WI38 (cell line): ENCODE data around the gene RBFOX2.

Source experiments
- H3K4me3 ChIP-seq: 2 replicates; pipeline ENCODE4 v1.5.1; 2011; ENCODE audit warnings: low read depth, mild to moderate bottlenecking, control low read depth, low read length
- CTCF ChIP-seq: IDR thresholded peaks from 2 replicates; pipeline ENCODE4 v1.5.1; 2012; ENCODE audit warnings: low read depth, mild to moderate bottlenecking, control low read depth, low read length

The RBFOX2 gene

GRCh38 chr22:35930933-35931332, 97.7 kb downstream of the RBFOX2 start:
- TF ChIP-seq CTCF: peak; percentile 50; the same call in 1 of the 2 replicates
- H3K4me3 ChIP-seq: no peak overlapping the region

- no peak overlapping the region for H3K4me3 ChIP-seq
- no peak for TF ChIP-seq CTCF
Observed at GRCh38 chr22:35928285-35928798, 100.3 kb downstream of the RBFOX2 start.

- no peak for TF ChIP-seq CTCF
- no peak overlapping the region for H3K4me3 ChIP-seq
Observed at GRCh38 chr22:35923026-35923425, 105.6 kb downstream of the RBFOX2 start.

- peak; percentile 65 for TF ChIP-seq CTCF
- H3K4me3 ChIP-seq: no peak overlapping the region
Observed at GRCh38 chr22:35921777-35922176, 106.8 kb downstream of the RBFOX2 start.

GRCh38 chr22:35921044-35921443, 107.6 kb downstream of the RBFOX2 start:
- no peak overlapping the region for H3K4me3 ChIP-seq
- TF ChIP-seq CTCF: no peak

GRCh38 chr22:35919002-35919542, 109.6 kb downstream of the RBFOX2 start:
- H3K4me3 ChIP-seq: no peak overlapping the region
- TF ChIP-seq CTCF: no peak

GRCh38 chr22:35918456-35918855, 110.2 kb downstream of the RBFOX2 start:
- no peak for TF ChIP-seq CTCF

More at GRCh38 chr22:35918456-35918855, 110.2 kb downstream of the RBFOX2 start:
- H3K4me3 ChIP-seq: no peak overlapping the region
